ENCODE measurements around the gene UBE2F. TPM values are rescaled to one million over a fixed set of nuclear protein-coding genes. Genes with fewer than 3 reads are reported as not detected.
A peak's percentile ranks its signal among the peaks of the same experiment; 100 is the strongest.

Gene UBE2F
- total and polyA plus RNA-seq, 9 of the 15 experiments (the other 6 are each of a cell fraction or from before 2014, with no cell fraction given): 18.1 to 88.1 (median 53.0) TPM

GRCh38 chr2:237966565-237967462 is at the start of gene UBE2F (continued):
- no peak for TF ChIP-seq NFE2 (IDR thresholded peaks at IDR 0.05; ENCODE audit: low read depth)
- TF ChIP-seq STAT5B (CRISPR knock-in tag; IDR thresholded peaks at IDR 0.05): no peak
- TF ChIP-seq ZBTB49 (CRISPR knock-in tag; IDR thresholded peaks at IDR 0.05; ENCODE audit: borderline replicate concordance): no peak
- TF ChIP-seq, protein P1, sequence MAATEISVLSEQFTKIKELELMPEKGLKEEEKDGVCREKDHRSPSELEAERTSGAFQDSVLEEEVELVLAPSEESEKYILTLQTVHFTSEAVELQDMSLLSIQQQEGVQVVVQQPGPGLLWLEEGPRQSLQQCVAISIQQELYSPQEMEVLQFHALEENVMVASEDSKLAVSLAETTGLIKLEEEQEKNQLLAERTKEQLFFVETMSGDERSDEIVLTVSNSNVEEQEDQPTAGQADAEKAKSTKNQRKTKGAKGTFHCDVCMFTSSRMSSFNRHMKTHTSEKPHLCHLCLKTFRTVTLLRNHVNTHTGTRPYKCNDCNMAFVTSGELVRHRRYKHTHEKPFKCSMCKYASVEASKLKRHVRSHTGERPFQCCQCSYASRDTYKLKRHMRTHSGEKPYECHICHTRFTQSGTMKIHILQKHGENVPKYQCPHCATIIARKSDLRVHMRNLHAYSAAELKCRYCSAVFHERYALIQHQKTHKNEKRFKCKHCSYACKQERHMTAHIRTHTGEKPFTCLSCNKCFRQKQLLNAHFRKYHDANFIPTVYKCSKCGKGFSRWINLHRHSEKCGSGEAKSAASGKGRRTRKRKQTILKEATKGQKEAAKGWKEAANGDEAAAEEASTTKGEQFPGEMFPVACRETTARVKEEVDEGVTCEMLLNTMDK (IDR thresholded peaks at IDR 0.05; ENCODE audit: borderline replicate concordance, insufficient read depth, low read depth, low read length, poor library complexity, severe bottlenecking): no peak
- TF ChIP-seq ELK3 (CRISPR knock-in tag; IDR thresholded peaks at IDR 0.05): no peak
- TF ChIP-seq, protein P2, sequence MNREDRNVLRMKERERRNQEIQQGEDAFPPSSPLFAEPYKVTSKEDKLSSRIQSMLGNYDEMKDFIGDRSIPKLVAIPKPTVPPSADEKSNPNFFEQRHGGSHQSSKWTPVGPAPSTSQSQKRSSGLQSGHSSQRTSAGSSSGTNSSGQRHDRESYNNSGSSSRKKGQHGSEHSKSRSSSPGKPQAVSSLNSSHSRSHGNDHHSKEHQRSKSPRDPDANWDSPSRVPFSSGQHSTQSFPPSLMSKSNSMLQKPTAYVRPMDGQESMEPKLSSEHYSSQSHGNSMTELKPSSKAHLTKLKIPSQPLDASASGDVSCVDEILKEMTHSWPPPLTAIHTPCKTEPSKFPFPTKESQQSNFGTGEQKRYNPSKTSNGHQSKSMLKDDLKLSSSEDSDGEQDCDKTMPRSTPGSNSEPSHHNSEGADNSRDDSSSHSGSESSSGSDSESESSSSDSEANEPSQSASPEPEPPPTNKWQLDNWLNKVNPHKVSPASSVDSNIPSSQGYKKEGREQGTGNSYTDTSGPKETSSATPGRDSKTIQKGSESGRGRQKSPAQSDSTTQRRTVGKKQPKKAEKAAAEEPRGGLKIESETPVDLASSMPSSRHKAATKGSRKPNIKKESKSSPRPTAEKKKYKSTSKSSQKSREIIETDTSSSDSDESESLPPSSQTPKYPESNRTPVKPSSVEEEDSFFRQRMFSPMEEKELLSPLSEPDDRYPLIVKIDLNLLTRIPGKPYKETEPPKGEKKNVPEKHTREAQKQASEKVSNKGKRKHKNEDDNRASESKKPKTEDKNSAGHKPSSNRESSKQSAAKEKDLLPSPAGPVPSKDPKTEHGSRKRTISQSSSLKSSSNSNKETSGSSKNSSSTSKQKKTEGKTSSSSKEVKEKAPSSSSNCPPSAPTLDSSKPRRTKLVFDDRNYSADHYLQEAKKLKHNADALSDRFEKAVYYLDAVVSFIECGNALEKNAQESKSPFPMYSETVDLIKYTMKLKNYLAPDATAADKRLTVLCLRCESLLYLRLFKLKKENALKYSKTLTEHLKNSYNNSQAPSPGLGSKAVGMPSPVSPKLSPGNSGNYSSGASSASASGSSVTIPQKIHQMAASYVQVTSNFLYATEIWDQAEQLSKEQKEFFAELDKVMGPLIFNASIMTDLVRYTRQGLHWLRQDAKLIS (CRISPR knock-in tag; IDR thresholded peaks at IDR 0.05): peak; percentile 55
- TF ChIP-seq C11orf30 (IDR thresholded peaks at IDR 0.05; ENCODE audit: low read depth): no peak
- peak; percentile 92 for TF ChIP-seq GABPA (tag; conservative IDR thresholded peaks at IDR 0.05; ENCODE audit: low read depth)
- TF ChIP-seq, protein P3, sequence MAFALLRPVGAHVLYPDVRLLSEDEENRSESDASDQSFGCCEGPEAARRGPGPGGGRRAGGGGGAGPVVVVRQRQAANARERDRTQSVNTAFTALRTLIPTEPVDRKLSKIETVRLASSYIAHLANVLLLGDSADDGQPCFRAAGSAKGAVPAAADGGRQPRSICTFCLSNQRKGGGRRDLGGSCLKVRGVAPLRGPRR (CRISPR knock-in tag; IDR thresholded peaks at IDR 0.05): no peak
- peak; percentile 50 for TF ChIP-seq RB1 (IDR thresholded peaks at IDR 0.05; ENCODE audit: low read depth)
- no peak for TF ChIP-seq ZNF232 (CRISPR knock-in tag; IDR thresholded peaks at IDR 0.05)
- TF ChIP-seq NFATC3 (IDR thresholded peaks at IDR 0.05): no peak
- TF ChIP-seq SP1 (CRISPR knock-in tag; IDR thresholded peaks at IDR 0.05): peak; percentile 94
- TF ChIP-seq DPF2 (IDR thresholded peaks at IDR 0.05): no peak
- TF ChIP-seq CREB3 (tag; conservative IDR thresholded peaks at IDR 0.05; ENCODE audit: low read depth): no peak
- no peak for TF ChIP-seq HIVEP1 (CRISPR knock-in tag; IDR thresholded peaks at IDR 0.05)

Data from K562 (cell line).